PC-3 (cell line): ENCODE measurements around the gene PDS5A. TPM values are rescaled to one million over a fixed set of nuclear protein-coding genes. Genes with fewer than 3 reads are reported as not detected.
"Not testable (repeated sequence)": the region's sequence is repeated elsewhere in the genome, so short reads cannot be mapped to it uniquely, and the experiment has no call there.

ENCODE experiments used
- ATAC-seq: fragments of 200-7000 bp; cut with Tn5 transposase; 2 replicates; pipeline ENCODE4 v1.9.1; 2020; ENCODE audit warnings: mild to moderate bottlenecking, moderate library complexity
- BruUV-seq: library from RNA; stranded (reverse); fragments of 400-500 nt; replicated peaks from 2 replicates; lab custom pipeline; 2021; lab: Mats Ljungman, UMichigan
- CTCF ChIA-PET: fragments of 300-600 bp; sonication (Branson Sonifier 250); formaldehyde crosslinking; loops from one replicate; lab custom pipeline; 2022; ENCODE audit warnings: antibody characterized with exemption; lab: Charles Lee
- POLR2A ChIA-PET: fragments of 300-600 bp; sonication (Branson Sonifier 250); formaldehyde crosslinking; loops from one replicate; lab custom pipeline; 2022; ENCODE audit warnings: antibody characterized with exemption; ENCODE audit not compliant: unreplicated experiment; lab: Charles Lee
- DNase-seq: peaks from one replicate; pipeline ENCODE4 v3.0.0-alpha.2; 2015
- H2AFZ ChIP-seq: fragments of 300-600 bp; sonication (generic); 2 replicates; pipeline ENCODE4 v1.6.0; 2016; ENCODE audit warnings: antibody characterized with exemption, low read length
- H3F3A ChIP-seq: fragments of 300-600 bp; sonication (generic); one replicate; pipeline ENCODE4 v1.6.0; 2017; ENCODE audit warnings: antibody characterized with exemption, low read length, control low read depth, mild to moderate bottlenecking; ENCODE audit not compliant: unreplicated experiment
- H3K27ac ChIP-seq: fragments of 300-600 bp; sonication (generic); 2 replicates; pipeline ENCODE4 v1.5.1; 2016; ENCODE audit warnings: mild to moderate bottlenecking, low read length
- H3K27me3 ChIP-seq: fragments of 300-600 bp; sonication (generic); 2 replicates; pipeline ENCODE4 v1.6.1; 2016; ENCODE audit warnings: low read length, mixed read lengths
- H3K36me3 ChIP-seq: fragments of 300-600 bp; sonication (generic); 2 replicates; pipeline ENCODE4 v1.6.1; 2016; ENCODE audit warnings: low read depth, mixed run types, low read length, mixed read lengths
- H3K4me1 ChIP-seq: fragments of 300-600 bp; sonication (generic); 2 replicates; pipeline ENCODE4 v1.5.1; 2016; ENCODE audit warnings: low read length; ENCODE audit not compliant: insufficient read depth
- H3K4me2 ChIP-seq: fragments of 300-600 bp; sonication (generic); 2 replicates; pipeline ENCODE4 v1.6.0; 2016; ENCODE audit warnings: low read length
- H3K4me3 ChIP-seq: fragments of 300-600 bp; sonication (generic); 2 replicates; pipeline ENCODE4 v1.5.1; 2016; ENCODE audit warnings: mild to moderate bottlenecking, low read length, mixed read lengths
- H3K79me2 ChIP-seq: fragments of 300-600 bp; sonication (generic); 2 replicates; pipeline ENCODE4 v1.6.1; 2017; ENCODE audit warnings: low read length, mixed read lengths
- H3K9ac ChIP-seq: fragments of 300-600 bp; sonication (generic); 2 replicates; pipeline ENCODE4 v1.6.0; 2016; ENCODE audit warnings: mild to moderate bottlenecking, low read length
- H3K9me2 ChIP-seq: fragments of 300-600 bp; sonication (generic); replicated peaks from 2 replicates; pipeline ENCODE4 v1.6.1; 2016; ENCODE audit warnings: mixed run types, low read length, mixed read lengths
- H3K9me3 ChIP-seq: fragments of 300-600 bp; sonication (generic); 2 replicates; pipeline ENCODE4 v1.6.1; 2016; ENCODE audit warnings: low read length, mixed read lengths
- H4K20me1 ChIP-seq: fragments of 300-600 bp; sonication (generic); 2 replicates; pipeline ENCODE4 v1.6.1; 2016; ENCODE audit warnings: low read length, mixed read lengths
- CTCF ChIP-seq: fragments of 300-600 bp; sonication (generic); conservative IDR thresholded peaks from 2 replicates; pipeline ENCODE4 v1.5.1; 2017; ENCODE audit warnings: antibody characterized with exemption, low read depth, mild to moderate bottlenecking, low read length
- EZH2 ChIP-seq: fragments of 300-600 bp; sonication (generic); IDR thresholded peaks from one replicate; pipeline ENCODE4 v1.6.1; 2017; ENCODE audit warnings: antibody characterized with exemption, mild to moderate bottlenecking, low read length; ENCODE audit not compliant: unreplicated experiment
- EZH2phosphoT487 ChIP-seq: fragments of 300-600 bp; sonication (generic); IDR thresholded peaks from 2 replicates; pipeline ENCODE4 v1.6.1; 2018; ENCODE audit warnings: mild to moderate bottlenecking, antibody characterized with exemption, low read length, borderline replicate concordance
- intact Hi-C: fragments of 100-400 bp; cut with micrococcal nuclease; formaldehyde crosslinking; loops from 2 replicates; pipeline ENCODE4 v1.9.0; 2023
- total RNA-seq: library from RNA; depleted of rRNA; stranded (reverse); fragments of >200 nt; gene quantifications from 2 replicates; pipeline ENCODE4 v1.2.3, GENCODE V29; 2014

The PDS5A gene
- total RNA-seq, 1 experiment from 2014 or later, result 39.9 TPM

GRCh38 chr4:39813033-39813432 is 164.7 kb downstream of the PDS5A start:
- H3K9me3 ChIP-seq, H3K4me3 ChIP-seq, H3F3A ChIP-seq, H3K79me2 ChIP-seq, intact Hi-C loops, H2AFZ ChIP-seq, H4K20me1 ChIP-seq, CTCF ChIA-PET, H3K36me3 ChIP-seq, ATAC-seq, H3K27me3 ChIP-seq, H3K9me2 ChIP-seq, BruUV-seq, H3K9ac ChIP-seq, POLR2A ChIA-PET, H3K27ac ChIP-seq, H3K4me1 ChIP-seq, H3K4me2 ChIP-seq, DNase-seq: not testable (repeated sequence)

GRCh38 chr4:39812500-39812899 is 165.2 kb downstream of the PDS5A start:
- ChIA-PET POLR2A (no interaction called here), CTCF (no interaction called here)

GRCh38 chr4:39808231-39808749 is 169.4 kb downstream of the PDS5A start:
- no peak overlapping the region for H3K4me2 ChIP-seq
- H3K27me3 ChIP-seq, result no peaks in the 10 kb centered on the region
- no peaks in the 10 kb centered on the region for H3K9me3 ChIP-seq
- no peaks in the 10 kb centered on the region for H3K9me2 ChIP-seq
- intact Hi-C loops, result no loop called here
- no peaks in the 10 kb centered on the region for H3K79me2 ChIP-seq
- ATAC-seq, result no peak
- BruUV-seq, result no TSS peak
- DNase-seq, result no peak
- no peaks in the 10 kb centered on the region for H3K36me3 ChIP-seq
- H3F3A ChIP-seq, result no peaks in the 10 kb centered on the region
- no peak overlapping the region for H2AFZ ChIP-seq
- POLR2A ChIA-PET, result no interaction called here
- H4K20me1 ChIP-seq, result no peaks in the 10 kb centered on the region
- CTCF ChIA-PET, result no interaction called here
- H3K27ac ChIP-seq, result no peak overlapping the region
- H3K4me1 ChIP-seq, result no peaks in the 10 kb centered on the region
- no peak overlapping the region for H3K4me3 ChIP-seq
- TF ChIP-seq CTCF, result no peak
- TF ChIP-seq EZH2phosphoT487, result no peak
- TF ChIP-seq EZH2, result no peak
- H3K9ac ChIP-seq, result no peak overlapping the region

More at GRCh38 chr4:39812500-39812899, 165.2 kb downstream of the PDS5A start:
- no peaks in the 10 kb centered on the region for H3K79me2 ChIP-seq
- H3K4me3 ChIP-seq, result no peak overlapping the region
- no peaks in the 10 kb centered on the region for H3K4me1 ChIP-seq
- intact Hi-C loops, result no loop called here
- no peaks in the 10 kb centered on the region for H4K20me1 ChIP-seq
- H3F3A ChIP-seq, result no peaks in the 10 kb centered on the region
- no peak for ATAC-seq
- no peak overlapping the region for H3K4me2 ChIP-seq
- TF ChIP-seq CTCF, result no peak
- TF ChIP-seq EZH2phosphoT487, result no peak
- no peak for TF ChIP-seq EZH2
- no peaks in the 10 kb centered on the region for H3K9me3 ChIP-seq
- DNase-seq, result no peak
- no peak overlapping the region for H3K9ac ChIP-seq
- H2AFZ ChIP-seq, result no peak overlapping the region
- no peaks in the 10 kb centered on the region for H3K9me2 ChIP-seq
- no peaks in the 10 kb centered on the region for H3K27me3 ChIP-seq
- no TSS peak for BruUV-seq
- H3K36me3 ChIP-seq, result no peaks in the 10 kb centered on the region
- no peak overlapping the region for H3K27ac ChIP-seq
